GM12878 (cell line): ENCODE results near the gene LETMD1. TPM values are rescaled to one million over a fixed set of nuclear protein-coding genes. Genes with fewer than 3 reads are reported as not detected.

Experiments
- ATAC-seq: fragments of 200-7000 bp; cut with Tn5 transposase; 3 replicates; pipeline ENCODE4 v1.9.1; 2020; ENCODE audit warnings: mild to moderate bottlenecking, moderate library complexity
- BruUV-seq: library from RNA; stranded (reverse); fragments of 400-500 nt; replicated peaks from 2 replicates; lab custom pipeline; 2021; lab: Mats Ljungman, UMichigan
- CTCF ChIA-PET: fragments of 300-600 bp; sonication (Branson Sonifier 250); formaldehyde crosslinking; extraction: SDS; loops from one replicate; lab custom pipeline; 2021; ENCODE audit warnings: inconsistent platforms; lab: Yijun Ruan, JAX
- POLR2A ChIA-PET: fragments of 350-600 bp; formaldehyde crosslinking; extraction: SDS; loops from one replicate; lab custom pipeline; 2021; ENCODE audit warnings: inconsistent platforms; lab: Charles Lee
- RAD21 ChIA-PET: fragments of 300-600 bp; sonication (Branson Sonifier 250); formaldehyde crosslinking; loops from one replicate; lab custom pipeline; 2023; ENCODE audit warnings: antibody characterized with exemption; ENCODE audit not compliant: unreplicated experiment; lab: Charles Lee
- SMC1A ChIA-PET: fragments of 300-600 bp; sonication (Branson Sonifier 250); formaldehyde crosslinking; loops from one replicate; lab custom pipeline; 2023; ENCODE audit not compliant: unreplicated experiment, uncharacterized antibody; lab: Charles Lee
- DNase-seq: peaks from one replicate; pipeline ENCODE4 v3.0.0-alpha.2; 2011; ENCODE audit warnings: low read depth, low spot score
- FAIRE-seq: peaks from 3 replicates; lab custom pipeline; 2011; peaks lifted over from hg19 to GRCh38; lab: Jason Lieb, UNC
- H2AFZ ChIP-seq: 2 replicates; pipeline ENCODE4 v1.6.0; 2011; ENCODE audit warnings: low read depth, low read length, control low read depth; ENCODE audit not compliant: control insufficient read depth
- H3K27ac ChIP-seq: 2 replicates; pipeline ENCODE4 v1.5.1; 2011; ENCODE audit warnings: control low read depth; ENCODE audit not compliant: control insufficient read depth, insufficient read depth
- H3K27me3 ChIP-seq, 2 experiments: replicated peaks in 1 of 2; 2 replicates each; pipeline versions ENCODE4 v1.6.0 to v1.6.1; 2011; ENCODE audit warnings: low read length in 1 of 2; ENCODE audit not compliant: control insufficient read depth in 2 of 2, insufficient read depth in 2 of 2
- H3K36me3 ChIP-seq, 2 experiments: 2 replicates each; pipeline ENCODE4 v1.5.1; 2011; ENCODE audit warnings: low read length in 1 of 2; ENCODE audit not compliant: control insufficient read depth in 2 of 2, insufficient read depth in 2 of 2
- H3K4me1 ChIP-seq: 2 replicates; pipeline ENCODE4 v1.6.1; 2011; ENCODE audit warnings: mild to moderate bottlenecking, low read length, moderate library complexity, mixed read lengths; ENCODE audit not compliant: control insufficient read depth, insufficient read depth
- H3K4me2 ChIP-seq: 2 replicates; pipeline ENCODE4 v1.6.0; 2011; ENCODE audit warnings: control low read depth; ENCODE audit not compliant: control insufficient read depth, insufficient read depth
- H3K4me3 ChIP-seq: fragments of 200-600 bp; sonication (generic); 2 replicates; pipeline ENCODE4 v1.5.1; 2016
- H3K79me2 ChIP-seq: 2 replicates; pipeline ENCODE4 v1.6.0; 2011; ENCODE audit warnings: low read length; ENCODE audit not compliant: control insufficient read depth, insufficient read depth
- H3K9ac ChIP-seq: 2 replicates; pipeline ENCODE4 v1.8.0; 2011; ENCODE audit warnings: low read length, control low read depth, mixed read lengths; ENCODE audit not compliant: control insufficient read depth, insufficient read depth
- H3K9me3 ChIP-seq: replicated peaks from 3 replicates; pipeline ENCODE4 v1.5.1; 2011; ENCODE audit warnings: mild to moderate bottlenecking, low read length; ENCODE audit not compliant: control insufficient read depth, insufficient read depth
- H4K20me1 ChIP-seq: 2 replicates; pipeline ENCODE4 v1.6.0; 2011; ENCODE audit not compliant: control insufficient read depth, insufficient read depth
- ESRRA ChIP-seq: IDR thresholded peaks from 2 replicates; pipeline ENCODE4 v1.6.1; 2012; ENCODE audit warnings: mild to moderate bottlenecking, low read length, improper control_type of control experiment
- NRF1 ChIP-seq: conservative IDR thresholded peaks from 2 replicates; pipeline ENCODE4 v1.6.1; 2011; ENCODE audit warnings: mild to moderate bottlenecking, low read depth, low read length, improper control_type of control experiment
- RUNX3 ChIP-seq: IDR thresholded peaks from 2 replicates; pipeline ENCODE4 v1.6.1; 2012; ENCODE audit warnings: low read length, inconsistent platforms
- ZSCAN29 ChIP-seq: fragments of 450-650 bp; IDR thresholded peaks from 2 replicates; pipeline ENCODE4 v1.6.1; 2017; ENCODE audit warnings: mild to moderate bottlenecking, moderate library complexity
- WGBS: methylation state at CpG from one replicate; pipeline ENCODE4 v1.1.6; 2016; ENCODE audit warnings: low lambda C conversion rate; ENCODE audit not compliant: insufficient replicate concordance, insufficient coverage; ENCODE audit errors: missing lambda C conversion rate; 5-methylcytosine and 5-hydroxymethylcytosine counted together
- in situ Hi-C: fragments of 300-500 bp; cut with MboI; formaldehyde crosslinking; loops from 9 replicates; pipeline ENCODE4 v1.14.3; 2018; ENCODE audit warnings: mixed read lengths
- intact Hi-C: fragments of 100-400 bp; cut with micrococcal nuclease; formaldehyde crosslinking; loops from one replicate; pipeline ENCODE4 v1.14.2; 2022; ENCODE audit not compliant: unreplicated experiment
- polyA plus RNA-seq, 11 experiments: library from polyadenylated mRNA; depleted of rRNA in 4 of 11; unstranded in 6 of 11; stranded (reverse) in 5 of 11; fragments of >200 nt; fragmentation: Nextera tagmentation in 4 of 11; fragmentation: Illumina TruSeq in 1 of 11; extraction: Ambion mirVana in 4 of 11; extraction: Trizol in 1 of 11; gene quantifications; 1 replicate in 1 of 11; 2 replicates in 10 of 11; pipeline versions ENCODE4 v1.2.1 to v1.2.3, GENCODE V29; 2011 to 2016; ENCODE audit warnings: inconsistent platforms in 2 of 11, missing spikeins in 2 of 11, low read depth in 1 of 11
- total RNA-seq, 4 experiments: library from RNA; depleted of rRNA in 3 of 4; stranded (reverse); fragments of >200 nt in 3 of 4; fragmentation: Illumina TruSeq in 1 of 4; extraction: Trizol in 1 of 4; gene quantifications; 2 replicates each; pipeline versions ENCODE4 v1.2.1 to v1.2.3, GENCODE V29; 2013 to 2021

The LETMD1 gene
- total and polyA plus RNA-seq, 10 of the 15 experiments (the other 5 are each of a cell fraction or from before 2014, with no cell fraction given): 30.3 to 116 (median 51.5) TPM

DNA sequence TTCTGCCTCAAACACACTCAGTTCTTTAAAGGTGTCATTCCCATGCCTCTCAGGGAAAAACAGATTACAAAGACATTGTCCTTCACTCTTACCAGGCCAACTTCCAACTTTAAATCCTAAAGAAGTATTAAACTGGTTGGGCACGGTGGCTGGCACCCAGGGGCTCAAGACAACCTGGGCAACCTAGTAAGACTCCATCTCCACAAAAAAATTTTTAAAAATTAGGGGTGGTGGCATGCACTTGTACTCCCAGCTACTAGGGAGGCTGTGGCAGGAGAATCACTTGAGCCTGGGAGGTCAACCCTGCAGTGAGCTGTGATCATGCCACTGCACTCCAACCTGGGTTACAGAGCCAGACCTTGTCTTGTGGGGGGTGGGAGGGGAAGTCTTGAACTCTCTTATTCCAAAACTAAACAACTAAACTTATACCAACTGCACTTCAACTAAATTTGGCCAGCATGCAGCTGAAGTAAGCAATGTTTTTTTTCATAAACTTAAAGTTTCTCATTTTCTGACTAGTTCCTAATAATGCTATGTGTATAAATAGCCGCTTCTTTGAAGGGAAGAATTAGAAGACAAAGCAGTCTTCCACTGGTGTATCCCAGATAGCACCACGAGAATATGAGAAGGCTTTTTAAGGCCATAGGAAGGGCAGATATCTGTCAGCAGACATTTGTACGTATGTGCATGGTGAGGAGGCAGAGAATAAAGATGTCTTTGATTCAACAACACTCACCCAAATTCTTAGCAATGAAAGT, 24.3 kb upstream of the LETMD1 start:
- H3K4me2 ChIP-seq: peak overlapping the region; percentile 94
- H2AFZ ChIP-seq: peak overlapping the region; percentile 60
- no TSS peak for BruUV-seq
- no peak for ATAC-seq
- no peaks in the 10 kb centered on the region for H3K36me3 ChIP-seq
- TF ChIP-seq ZSCAN29 (no peak), ESRRA (no peak)
- H3K27me3 ChIP-seq: no peaks in the 10 kb centered on the region; a peak in 1 of 4 replicates
- peak overlapping the region; percentile 54; the same call in 1 of the 2 replicates for H3K9ac ChIP-seq
- in situ Hi-C loops: no loop called here
- WGBS: 69% methylated on average over 4 of the region's 4 CpGs
- H3K4me3 ChIP-seq: peak overlapping the region; percentile 71
- H3K27ac ChIP-seq: peak overlapping the region; percentile 40
- DNase-seq: no peak
- H3K4me1 ChIP-seq: peaks cover 14% of the 10 kb centered on the region; the same call in 1 of the 2 replicates
- ChIA-PET CTCF (interaction anchor here (0.6 to 1.4 kb wide), 3 partner anchors 192 to 374 kb away, joined by 3 to 5 read pairs (median 3); no protein-coding TSS in a partner anchor), SMC1A (interaction anchor here (1.3 to 2.9 kb wide), 2 partner anchors 37 to 317 kb away, joined by 3 to 12 read pairs; no protein-coding TSS in a partner anchor), RAD21 (interaction anchor here (2.7 kb wide), 1 partner anchor 36 kb away, joined by 14 read pairs; no protein-coding TSS in a partner anchor), POLR2A (interaction anchor here (2.8 kb wide), 1 partner anchor 259 kb away, joined by 11 read pairs; the partner anchor contains the start of gene ATF1)
- no peak for FAIRE-seq
- H4K20me1 ChIP-seq: no peaks in the 10 kb centered on the region
- intact Hi-C loops: no loop called here
- H3K79me2 ChIP-seq: peaks cover 47% of the 10 kb centered on the region
- no peaks in the 10 kb centered on the region for H3K9me3 ChIP-seq

DNA sequence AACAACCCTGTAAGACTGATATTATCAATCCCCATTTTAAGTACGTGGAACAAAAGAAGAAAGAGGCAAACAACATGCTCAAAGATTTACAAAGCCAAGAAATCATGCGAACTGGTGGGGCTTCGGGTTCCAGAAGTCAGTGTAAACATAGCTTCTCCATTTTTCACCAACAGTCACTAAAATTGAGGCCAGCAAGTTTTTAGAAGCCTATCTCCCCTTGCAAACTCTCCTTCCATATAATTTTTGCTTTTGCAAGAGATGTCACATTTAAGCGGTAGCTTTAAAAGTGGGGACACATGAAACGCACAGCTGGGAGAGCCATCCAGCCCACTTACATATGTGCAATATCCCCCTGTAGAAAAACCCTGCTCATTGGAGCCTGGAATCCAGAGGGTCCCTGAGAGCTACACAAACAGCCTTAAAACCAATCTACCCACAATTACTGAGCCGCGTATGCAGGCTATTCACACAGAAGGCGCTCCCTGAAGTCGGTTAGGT, 22.7 kb upstream of the LETMD1 start:
- in situ Hi-C loops (no loop called here), intact Hi-C loops (loop anchor here (5.0 kb wide), 3 partner anchors 98 to 258 kb away; a partner anchor contains a TSS)
- POLR2A ChIA-PET: interaction anchor here (0.5 to 2.8 kb wide), 5 partner anchors 45 to 261 kb away, joined by 3 to 11 read pairs (median 3); partner anchors contain the start of genes ATF1 and CSRNP2
- SMC1A ChIA-PET: interaction anchor here (0.7 to 3.4 kb wide), 7 partner anchors 38 to 260 kb away, joined by 3 to 19 read pairs (median 3); no protein-coding TSS in a partner anchor
- Histone ChIP-seq H3K36me3 (no peaks in the 10 kb centered on the region), H3K9ac (peak overlapping the region; percentile 79), H3K79me2 (peaks cover 43% of the 10 kb centered on the region), H2AFZ (peak overlapping the region; percentile 86), H4K20me1 (no peaks in the 10 kb centered on the region), H3K4me2 (peak overlapping the region; percentile 94), H3K27ac (peak overlapping the region; percentile 74), H3K4me3 (peak overlapping the region; percentile 71), H3K27me3 (no peaks in the 10 kb centered on the region; a peak in 1 of 4 replicates), H3K4me1 (peaks cover 14% of the 10 kb centered on the region; the same call in 1 of the 2 replicates), H3K9me3 (no peaks in the 10 kb centered on the region)
- ATAC-seq: no peak
- CTCF ChIA-PET: interaction anchor here (0.6 to 5.1 kb wide), 7 partner anchors 38 to 520 kb away, joined by 3 to 61 read pairs (median 3); no protein-coding TSS in a partner anchor
- TF ChIP-seq RUNX3 (0 out of 2 replicates have a peak, but pooled peaks have one; percentile 1), NRF1 (no peak)
- RAD21 ChIA-PET: interaction anchor here (1.7 to 6.1 kb wide), 5 partner anchors 39 to 517 kb away, joined by 3 to 43 read pairs (median 16); partner anchors contain the start of gene ATF1
- no TSS peak for BruUV-seq
- 29% methylated on average over 9 of the region's 9 CpGs for WGBS
- DNase-seq: no peak
- FAIRE-seq: no peak
